Nephron (organoid): ENCODE measurements around the gene PLXNB1.

Source experiments
- H3K27ac Mint-ChIP-seq, 3 experiments: 2 replicates each; pipeline ENCODE4 v1.8.0; 2020; ENCODE audit warnings: mixed read lengths in 3 of 3, mild to moderate bottlenecking in 2 of 3, moderate library complexity in 1 of 3
- H3K27me3 Mint-ChIP-seq: 2 replicates; pipeline ENCODE4 v1.8.0; 2021; ENCODE audit warnings: low read depth, mild to moderate bottlenecking, moderate library complexity, mixed read lengths
- H3K36me3 Mint-ChIP-seq: 2 replicates; pipeline ENCODE4 v1.8.0; 2020; ENCODE audit warnings: low read depth, mixed read lengths
- H3K4me1 Mint-ChIP-seq: 2 replicates; pipeline ENCODE4 v1.8.0; 2020; ENCODE audit warnings: mixed read lengths
- H3K4me3 Mint-ChIP-seq, 3 experiments: 2 replicates each; pipeline ENCODE4 v1.8.0; 2020; ENCODE audit warnings: mild to moderate bottlenecking in 3 of 3, mixed read lengths in 3 of 3, moderate library complexity in 2 of 3
- H3K9me3 Mint-ChIP-seq: 2 replicates; pipeline ENCODE4 v1.8.0; 2020; ENCODE audit warnings: mixed read lengths
- TF ChIP-seq, protein P1 (sequence below), 3 experiments: fragments of 200-600 bp; sonication (generic); IDR thresholded peaks; one replicate each; pipeline ENCODE4 v1.5.0; 2021; ENCODE audit warnings: antibody characterized with exemption in 3 of 3; ENCODE audit not compliant: unreplicated experiment in 3 of 3

Gene PLXNB1

DNA sequence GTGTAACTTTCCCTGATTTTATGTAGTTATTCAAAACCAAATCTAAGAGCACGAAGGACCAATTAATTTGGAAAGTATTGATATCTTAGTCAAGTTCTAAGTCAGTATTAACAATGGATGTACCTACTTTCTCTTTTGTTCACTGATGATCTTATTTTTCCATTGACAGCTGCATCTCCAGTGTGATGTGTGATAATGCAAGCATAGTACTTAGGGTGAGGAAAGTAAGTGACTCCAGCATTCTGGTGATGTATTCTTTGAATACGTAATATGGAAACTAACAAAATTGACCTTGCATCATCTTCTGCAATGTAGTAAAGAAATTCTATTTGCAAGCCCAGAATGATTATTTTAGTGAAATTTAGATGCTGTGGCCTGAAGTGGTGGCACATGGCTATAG, 35.5 kb downstream of the PLXNB1 start:
- Mint-ChIP-seq H3K27me3 (peaks cover 8% of the 10 kb centered on the region), H3K36me3 (no peaks in the 10 kb centered on the region), H3K9me3 (no peaks in the 10 kb centered on the region)

DNA sequence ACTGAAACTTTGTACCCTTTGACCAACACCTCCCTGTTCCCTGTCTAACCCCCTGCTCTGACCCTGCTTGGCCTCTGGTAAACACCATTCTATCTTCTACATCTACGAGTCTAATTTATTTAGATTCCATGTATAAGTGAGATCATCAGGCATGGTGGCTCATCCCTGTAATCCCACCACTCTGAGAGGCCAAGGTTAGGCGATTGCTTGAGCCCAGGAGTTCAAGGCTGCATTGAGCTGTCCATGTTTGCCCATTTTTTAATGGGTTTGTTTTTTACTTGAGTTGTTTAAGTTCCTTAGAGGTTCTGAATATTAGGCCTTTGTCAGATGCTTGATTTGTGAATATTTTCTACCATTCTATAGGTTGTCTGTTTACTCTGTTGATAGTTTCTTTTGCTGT, 40.9 kb downstream of the PLXNB1 start:
- H3K9me3 Mint-ChIP-seq: peaks cover 5% of the 10 kb centered on the region
- H3K4me3 Mint-ChIP-seq: no peak overlapping the region
- TF ChIP-seq, protein P1, sequence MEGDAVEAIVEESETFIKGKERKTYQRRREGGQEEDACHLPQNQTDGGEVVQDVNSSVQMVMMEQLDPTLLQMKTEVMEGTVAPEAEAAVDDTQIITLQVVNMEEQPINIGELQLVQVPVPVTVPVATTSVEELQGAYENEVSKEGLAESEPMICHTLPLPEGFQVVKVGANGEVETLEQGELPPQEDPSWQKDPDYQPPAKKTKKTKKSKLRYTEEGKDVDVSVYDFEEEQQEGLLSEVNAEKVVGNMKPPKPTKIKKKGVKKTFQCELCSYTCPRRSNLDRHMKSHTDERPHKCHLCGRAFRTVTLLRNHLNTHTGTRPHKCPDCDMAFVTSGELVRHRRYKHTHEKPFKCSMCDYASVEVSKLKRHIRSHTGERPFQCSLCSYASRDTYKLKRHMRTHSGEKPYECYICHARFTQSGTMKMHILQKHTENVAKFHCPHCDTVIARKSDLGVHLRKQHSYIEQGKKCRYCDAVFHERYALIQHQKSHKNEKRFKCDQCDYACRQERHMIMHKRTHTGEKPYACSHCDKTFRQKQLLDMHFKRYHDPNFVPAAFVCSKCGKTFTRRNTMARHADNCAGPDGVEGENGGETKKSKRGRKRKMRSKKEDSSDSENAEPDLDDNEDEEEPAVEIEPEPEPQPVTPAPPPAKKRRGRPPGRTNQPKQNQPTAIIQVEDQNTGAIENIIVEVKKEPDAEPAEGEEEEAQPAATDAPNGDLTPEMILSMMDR (IDR thresholded peaks at IDR 0.05; ENCODE audit: unreplicated experiment in 3 of 3): no peak
- H3K27me3 Mint-ChIP-seq: no peaks in the 10 kb centered on the region
- no peak overlapping the region for H3K27ac Mint-ChIP-seq
- no peaks in the 10 kb centered on the region for H3K4me1 Mint-ChIP-seq
- H3K36me3 Mint-ChIP-seq: no peaks in the 10 kb centered on the region

More for the DNA sequence above, 35.5 kb downstream of the PLXNB1 start:
- Mint-ChIP-seq H3K27ac (no peak overlapping the region), H3K4me1 (no peaks in the 10 kb centered on the region), H3K4me3 (no peak overlapping the region)
- TF ChIP-seq, protein P1 (IDR thresholded peaks at IDR 0.05; ENCODE audit: unreplicated experiment in 3 of 3): no peak

DNA sequence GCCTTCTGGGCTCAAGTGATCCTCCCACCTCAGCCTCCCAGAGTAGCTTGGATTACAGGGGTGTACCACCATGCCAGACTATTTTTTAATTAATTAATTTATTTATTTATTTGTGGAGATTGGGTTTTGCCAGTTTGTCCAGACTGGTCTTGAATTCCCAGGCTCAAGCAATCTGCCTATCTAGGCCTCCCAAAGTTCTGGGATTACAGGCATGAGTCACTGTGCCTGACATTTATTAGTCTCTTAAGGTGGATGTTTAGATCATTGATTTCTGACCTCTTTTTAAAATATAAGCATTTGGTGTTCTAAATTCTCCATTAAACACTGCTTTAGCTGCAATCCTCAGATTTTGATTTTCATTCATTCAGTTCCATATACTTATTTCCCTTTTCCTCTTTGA, 42.3 kb downstream of the PLXNB1 start:
- TF ChIP-seq, protein P1 (IDR thresholded peaks at IDR 0.05; ENCODE audit: unreplicated experiment in 3 of 3): no peak
- H3K4me1 Mint-ChIP-seq: no peaks in the 10 kb centered on the region
- no peak overlapping the region for H3K4me3 Mint-ChIP-seq
- H3K9me3 Mint-ChIP-seq: peaks cover 5% of the 10 kb centered on the region
- H3K27ac Mint-ChIP-seq: no peak overlapping the region
- H3K36me3 Mint-ChIP-seq: no peaks in the 10 kb centered on the region
- no peaks in the 10 kb centered on the region for H3K27me3 Mint-ChIP-seq

DNA sequence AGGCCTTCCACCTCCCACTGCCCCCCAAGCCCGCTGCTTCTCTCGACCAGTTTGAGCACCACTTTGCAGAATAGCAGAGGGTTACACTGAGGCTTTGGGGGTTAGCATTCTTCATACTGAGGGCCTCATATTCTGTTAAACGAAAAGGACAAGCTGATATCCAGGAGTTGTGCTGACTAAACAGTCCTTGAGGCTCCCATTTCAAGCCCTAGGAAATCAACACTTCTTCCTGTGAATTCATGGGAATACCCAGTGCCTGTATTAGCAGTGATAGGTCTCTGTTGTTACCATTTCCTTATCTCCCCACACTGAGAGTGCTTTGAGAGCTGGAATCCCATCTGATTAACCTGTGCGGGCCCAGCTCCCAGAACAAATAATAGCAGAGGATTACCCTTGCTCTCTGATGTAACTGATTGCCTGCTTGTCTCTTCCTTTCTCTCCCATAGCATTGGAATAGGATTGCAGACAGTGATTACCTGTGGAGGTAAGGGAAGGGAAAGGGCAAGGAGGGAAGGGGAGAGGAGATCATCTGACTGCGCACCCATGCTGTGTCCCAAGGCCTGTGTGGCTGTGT, 56.9 kb downstream of the PLXNB1 start:
- TF ChIP-seq, protein P1 (IDR thresholded peaks at IDR 0.05; ENCODE audit: unreplicated experiment in 3 of 3): no peak
- H3K27ac Mint-ChIP-seq: no peak overlapping the region
- no peaks in the 10 kb centered on the region for H3K36me3 Mint-ChIP-seq
- H3K4me1 Mint-ChIP-seq: peaks cover 6% of the 10 kb centered on the region
- H3K9me3 Mint-ChIP-seq: no peaks in the 10 kb centered on the region
- no peak overlapping the region for H3K4me3 Mint-ChIP-seq
- no peaks in the 10 kb centered on the region for H3K27me3 Mint-ChIP-seq

DNA sequence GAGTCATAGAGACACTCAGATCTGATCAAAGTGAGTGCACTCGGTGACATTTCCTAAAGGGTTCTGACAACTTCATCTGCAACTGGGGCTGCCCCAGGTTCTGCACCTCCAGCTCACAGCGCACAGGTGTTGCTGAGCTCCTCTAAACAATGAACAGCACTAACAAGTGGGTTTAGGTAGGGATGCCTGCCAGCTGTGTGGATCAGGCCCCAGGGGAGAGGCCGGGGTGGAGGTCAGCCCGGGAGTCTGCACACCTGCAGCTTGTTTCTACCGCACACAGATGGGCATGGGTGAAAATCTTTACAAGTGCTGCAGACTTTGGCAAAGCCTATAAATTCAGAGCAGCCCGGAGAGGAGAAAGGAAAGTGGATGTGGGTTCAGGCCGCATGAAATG, 57.5 kb downstream of the PLXNB1 start:
- H3K36me3 Mint-ChIP-seq: no peaks in the 10 kb centered on the region
- no peak overlapping the region for H3K27ac Mint-ChIP-seq
- H3K4me1 Mint-ChIP-seq: peaks cover 6% of the 10 kb centered on the region
- TF ChIP-seq, protein P1 (IDR thresholded peaks at IDR 0.05; ENCODE audit: unreplicated experiment in 3 of 3): no peak
- no peaks in the 10 kb centered on the region for H3K9me3 Mint-ChIP-seq
- no peak overlapping the region for H3K4me3 Mint-ChIP-seq
- H3K27me3 Mint-ChIP-seq: no peaks in the 10 kb centered on the region

DNA sequence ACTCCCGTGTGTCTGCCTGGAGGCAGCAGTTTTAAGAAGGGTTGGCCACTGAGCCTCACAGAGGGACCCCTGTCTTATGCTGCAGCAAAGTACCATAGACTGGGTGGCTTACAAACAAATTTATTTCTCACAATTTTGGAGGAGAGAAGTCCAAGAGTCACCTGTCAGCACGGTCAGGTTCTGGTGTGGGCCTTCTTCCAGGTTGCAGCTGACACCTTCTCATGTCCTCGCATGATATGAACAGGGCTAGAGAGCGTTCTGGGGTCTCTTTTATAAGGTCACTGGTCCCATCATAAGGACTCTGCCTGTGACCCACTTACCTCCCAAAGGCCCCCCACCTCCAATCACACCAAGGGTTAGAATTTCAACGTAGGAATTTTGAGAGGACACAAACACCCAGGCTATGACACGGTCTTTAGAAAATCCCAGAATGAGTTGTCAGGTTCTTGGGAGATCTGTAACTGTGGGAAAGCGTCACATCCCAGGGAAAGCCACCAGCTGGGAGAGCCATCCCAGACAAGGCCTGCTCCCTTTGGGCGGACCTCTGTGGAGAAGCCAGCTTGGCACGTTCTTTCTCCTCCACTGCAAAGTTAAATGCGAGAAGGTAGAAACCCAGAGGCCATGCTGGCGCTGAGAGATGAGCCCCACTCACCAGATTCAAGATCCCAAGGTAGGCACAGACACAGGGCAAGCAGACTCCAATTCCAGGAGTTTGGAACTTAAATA, 58.1 kb downstream of the PLXNB1 start, which contains the start of gene FBXW12:
Gene FBXW12, plus strand, starts transcription at position 569 of the 726 bp plus-strand sequence. CDS start 549 bp downstream, outside the sequence.
- Mint-ChIP-seq H3K36me3 (no peaks in the 10 kb centered on the region), H3K9me3 (no peaks in the 10 kb centered on the region), H3K27ac (no peak within 1 kb of the TSS), H3K27me3 (no peaks in the 10 kb centered on the region), H3K4me3 (no peak within 1 kb of the TSS), H3K4me1 (peaks cover 6% of the 10 kb centered on the region)
- TF ChIP-seq, protein P1 (IDR thresholded peaks at IDR 0.05; ENCODE audit: unreplicated experiment in 3 of 3): no peak
